Suprapubic skin (tissue), 3 donors: ENCODE data around the gene ANP32B.

Experiments
- EP300 ChIP-seq: sonication (generic); formaldehyde crosslinking; IDR thresholded peaks from one replicate; pipeline ENCODE4 v1.6.1; 2017; ENCODE audit warnings: antibody characterized with exemption
- TF ChIP-seq, protein P1 (sequence below), 2 donors: fragments of 200-600 bp in 1 of 2; fragments of 450-650 bp in 1 of 2; sonication (generic) in 1 of 2; IDR thresholded peaks; one replicate each; pipeline ENCODE4 v1.5.1; 2016 to 2019; ENCODE audit warnings: antibody characterized with exemption in 2 of 2, mild to moderate bottlenecking in 1 of 2, moderate library complexity in 1 of 2

DNA sequence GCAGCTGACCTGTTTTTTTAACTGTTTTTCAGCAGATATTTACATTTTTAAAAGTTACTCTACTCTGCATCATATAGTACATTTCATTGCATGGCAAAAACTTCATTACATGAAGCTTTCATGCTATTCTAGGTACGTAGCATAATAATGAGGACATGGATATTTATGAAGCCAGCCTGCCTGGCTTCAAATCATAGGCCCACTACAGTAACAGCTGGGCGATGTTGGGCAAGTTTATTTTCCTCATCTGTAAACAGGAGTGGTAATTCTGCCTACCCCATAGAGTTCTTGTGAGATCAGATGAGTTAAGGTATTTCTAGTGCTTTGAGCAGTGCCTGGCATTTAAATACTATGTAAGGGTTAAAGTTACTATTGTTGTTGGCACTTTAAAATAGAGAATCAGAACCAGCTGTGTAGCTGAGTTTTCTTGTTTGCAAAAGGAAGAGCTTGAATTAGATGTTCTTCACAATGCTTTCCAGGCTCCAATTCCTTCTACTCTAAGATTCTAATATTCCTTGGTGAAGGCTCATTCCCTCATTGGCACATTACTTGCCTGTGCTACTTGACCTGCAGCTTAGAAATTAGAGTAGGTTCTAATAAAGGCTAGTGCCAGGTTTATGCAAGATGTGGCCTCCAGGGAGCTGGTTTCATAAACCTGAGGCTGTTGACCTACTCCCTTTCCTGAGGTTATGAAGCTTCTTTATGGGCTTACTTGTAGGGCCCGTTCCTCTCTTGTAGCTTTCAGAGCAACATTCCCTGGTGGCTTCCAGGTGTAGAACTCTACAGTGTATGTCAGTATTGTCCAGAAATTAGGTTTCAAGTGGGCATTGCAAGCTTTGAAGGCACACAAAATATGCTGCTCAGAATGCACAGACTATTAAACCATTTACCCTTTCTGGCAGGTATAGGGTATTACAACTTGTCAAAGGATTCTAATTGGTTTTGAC, 14.5 kb downstream of the ANP32B start:
- TF ChIP-seq EP300 = no peak
- TF ChIP-seq, protein P1, sequence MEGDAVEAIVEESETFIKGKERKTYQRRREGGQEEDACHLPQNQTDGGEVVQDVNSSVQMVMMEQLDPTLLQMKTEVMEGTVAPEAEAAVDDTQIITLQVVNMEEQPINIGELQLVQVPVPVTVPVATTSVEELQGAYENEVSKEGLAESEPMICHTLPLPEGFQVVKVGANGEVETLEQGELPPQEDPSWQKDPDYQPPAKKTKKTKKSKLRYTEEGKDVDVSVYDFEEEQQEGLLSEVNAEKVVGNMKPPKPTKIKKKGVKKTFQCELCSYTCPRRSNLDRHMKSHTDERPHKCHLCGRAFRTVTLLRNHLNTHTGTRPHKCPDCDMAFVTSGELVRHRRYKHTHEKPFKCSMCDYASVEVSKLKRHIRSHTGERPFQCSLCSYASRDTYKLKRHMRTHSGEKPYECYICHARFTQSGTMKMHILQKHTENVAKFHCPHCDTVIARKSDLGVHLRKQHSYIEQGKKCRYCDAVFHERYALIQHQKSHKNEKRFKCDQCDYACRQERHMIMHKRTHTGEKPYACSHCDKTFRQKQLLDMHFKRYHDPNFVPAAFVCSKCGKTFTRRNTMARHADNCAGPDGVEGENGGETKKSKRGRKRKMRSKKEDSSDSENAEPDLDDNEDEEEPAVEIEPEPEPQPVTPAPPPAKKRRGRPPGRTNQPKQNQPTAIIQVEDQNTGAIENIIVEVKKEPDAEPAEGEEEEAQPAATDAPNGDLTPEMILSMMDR (IDR thresholded peaks at IDR 0.05) = no peak
